MM.1S (cell line): ENCODE data around the gene ZNF367.

ENCODE experiments used
- DNase-seq: peaks from one replicate; pipeline ENCODE4 v3.0.0-alpha.2; 2015
- H2AFZ ChIP-seq: fragments of 300-600 bp; sonication (generic); 2 replicates; pipeline ENCODE4 v1.6.0; 2016; ENCODE audit warnings: antibody characterized with exemption, low read length
- H3F3A ChIP-seq: fragments of 300-600 bp; sonication (generic); 2 replicates; pipeline ENCODE4 v1.6.1; 2016; ENCODE audit warnings: mild to moderate bottlenecking, antibody characterized with exemption, low read length, moderate library complexity, mixed read lengths; ENCODE audit not compliant: insufficient read depth
- H3K27ac ChIP-seq: fragments of 300-600 bp; sonication (generic); 2 replicates; pipeline ENCODE4 v1.5.1; 2016; ENCODE audit warnings: mild to moderate bottlenecking, low read length
- H3K27me3 ChIP-seq: fragments of 300-600 bp; sonication (generic); replicated peaks from 2 replicates; pipeline ENCODE4 v1.6.0; 2016; ENCODE audit warnings: low read length; ENCODE audit not compliant: insufficient read depth
- H3K36me3 ChIP-seq: fragments of 300-600 bp; sonication (generic); replicated peaks from 2 replicates; pipeline ENCODE4 v1.6.1; 2016; ENCODE audit warnings: mild to moderate bottlenecking, low read length, mixed read lengths; ENCODE audit not compliant: insufficient read depth
- H3K4me1 ChIP-seq: fragments of 300-600 bp; sonication (generic); 2 replicates; pipeline ENCODE4 v1.6.1; 2016; ENCODE audit warnings: low read length, mixed read lengths
- H3K4me2 ChIP-seq: fragments of 300-600 bp; sonication (generic); 2 replicates; pipeline ENCODE4 v1.6.0; 2016; ENCODE audit warnings: low read depth, low read length
- H3K4me3 ChIP-seq: fragments of 300-600 bp; sonication (generic); 2 replicates; pipeline ENCODE4 v1.5.1; 2016; ENCODE audit warnings: low read length, mixed read lengths
- H3K79me2 ChIP-seq: fragments of 300-600 bp; sonication (generic); 2 replicates; pipeline ENCODE4 v1.6.1; 2016; ENCODE audit warnings: mixed run types, low read length, mixed read lengths
- H3K9ac ChIP-seq: fragments of 300-600 bp; sonication (generic); 2 replicates; pipeline ENCODE4 v1.6.1; 2016; ENCODE audit warnings: low read length, mixed read lengths
- H3K9me2 ChIP-seq: fragments of 300-600 bp; sonication (generic); replicated peaks from 2 replicates; pipeline ENCODE4 v1.6.1; 2016; ENCODE audit warnings: mild to moderate bottlenecking, low read length, mixed read lengths; ENCODE audit not compliant: insufficient read depth
- H3K9me3 ChIP-seq: fragments of 300-600 bp; sonication (generic); replicated peaks from 2 replicates; pipeline ENCODE4 v1.6.1; 2016; ENCODE audit warnings: mild to moderate bottlenecking, low read length, mixed read lengths; ENCODE audit not compliant: insufficient read depth
- H4K20me1 ChIP-seq: fragments of 300-600 bp; sonication (generic); 2 replicates; pipeline ENCODE4 v1.6.1; 2016; ENCODE audit warnings: mild to moderate bottlenecking, low read length, moderate library complexity, mixed read lengths; ENCODE audit not compliant: insufficient read depth
- EZH2 ChIP-seq: fragments of 300-600 bp; sonication (generic); optimal IDR thresholded peaks from 2 replicates; pipeline ENCODE3; 2017; ENCODE audit warnings: low read depth, mild to moderate bottlenecking, antibody characterized with exemption, low read length, mixed read lengths
- EZH2phosphoT487 ChIP-seq: fragments of 300-600 bp; sonication (generic); IDR thresholded peaks from 2 replicates; pipeline ENCODE4 v1.6.1; 2018; ENCODE audit warnings: antibody characterized with exemption, low read length
- TF ChIP-seq, protein P1 (sequence below): fragments of 300-600 bp; sonication (generic); IDR thresholded peaks from 2 replicates; pipeline ENCODE4 v1.5.1; 2016; ENCODE audit warnings: antibody characterized with exemption, low read length, mixed read lengths

ZNF367 gene

GRCh38 chr9:96417051-96417586 lies 1.1 kb downstream of the ZNF367 start:
- peak overlapping the region; percentile 95 for H3K4me2 ChIP-seq
- 0 out of 2 replicates have a peak, but pooled peaks cover 3% of the 10 kb centered on the region for H3K36me3 ChIP-seq
- TF ChIP-seq EZH2phosphoT487 (no peak), EZH2 (no peak)
- TF ChIP-seq, protein P1, sequence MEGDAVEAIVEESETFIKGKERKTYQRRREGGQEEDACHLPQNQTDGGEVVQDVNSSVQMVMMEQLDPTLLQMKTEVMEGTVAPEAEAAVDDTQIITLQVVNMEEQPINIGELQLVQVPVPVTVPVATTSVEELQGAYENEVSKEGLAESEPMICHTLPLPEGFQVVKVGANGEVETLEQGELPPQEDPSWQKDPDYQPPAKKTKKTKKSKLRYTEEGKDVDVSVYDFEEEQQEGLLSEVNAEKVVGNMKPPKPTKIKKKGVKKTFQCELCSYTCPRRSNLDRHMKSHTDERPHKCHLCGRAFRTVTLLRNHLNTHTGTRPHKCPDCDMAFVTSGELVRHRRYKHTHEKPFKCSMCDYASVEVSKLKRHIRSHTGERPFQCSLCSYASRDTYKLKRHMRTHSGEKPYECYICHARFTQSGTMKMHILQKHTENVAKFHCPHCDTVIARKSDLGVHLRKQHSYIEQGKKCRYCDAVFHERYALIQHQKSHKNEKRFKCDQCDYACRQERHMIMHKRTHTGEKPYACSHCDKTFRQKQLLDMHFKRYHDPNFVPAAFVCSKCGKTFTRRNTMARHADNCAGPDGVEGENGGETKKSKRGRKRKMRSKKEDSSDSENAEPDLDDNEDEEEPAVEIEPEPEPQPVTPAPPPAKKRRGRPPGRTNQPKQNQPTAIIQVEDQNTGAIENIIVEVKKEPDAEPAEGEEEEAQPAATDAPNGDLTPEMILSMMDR, result no peak
- peak overlapping the region; percentile 78 for H3K4me3 ChIP-seq
- peaks cover 55% of the 10 kb centered on the region for H3K79me2 ChIP-seq
- H3K9ac ChIP-seq, result peak overlapping the region; percentile 81
- DNase-seq, result peak; percentile 93
- H3K27me3 ChIP-seq, result no peaks in the 10 kb centered on the region
- peak overlapping the region; percentile 14 for H2AFZ ChIP-seq
- no peaks in the 10 kb centered on the region for H3K9me3 ChIP-seq
- peak overlapping the region; percentile 74 for H3K27ac ChIP-seq
- peaks cover 26% of the 10 kb centered on the region for H4K20me1 ChIP-seq
- H3K9me2 ChIP-seq, result no peaks in the 10 kb centered on the region
- peaks cover 24% of the 10 kb centered on the region for H3K4me1 ChIP-seq
- H3F3A ChIP-seq, result peaks cover 38% of the 10 kb centered on the region

- no peak overlapping the region for H3K27ac ChIP-seq
- TF ChIP-seq EZH2 (no peak), EZH2phosphoT487 (no peak)
- TF ChIP-seq, protein P1, result no peak
- peaks cover 7% of the 10 kb centered on the region; the same call in 1 of the 2 replicates for H3K4me1 ChIP-seq
- H3K9me2 ChIP-seq, result no peaks in the 10 kb centered on the region
- no peaks in the 10 kb centered on the region for H3K9me3 ChIP-seq
- H3K4me2 ChIP-seq, result no peak overlapping the region
- peaks cover 86% of the 10 kb centered on the region for H3K79me2 ChIP-seq
- H2AFZ ChIP-seq, result no peak overlapping the region
- peaks cover 30% of the 10 kb centered on the region for H4K20me1 ChIP-seq
- DNase-seq, result no peak
- H3F3A ChIP-seq, result peaks cover 20% of the 10 kb centered on the region
- H3K36me3 ChIP-seq, result peaks cover 3% of the 10 kb centered on the region; the same call in 1 of the 2 replicates
- H3K9ac ChIP-seq, result no peak overlapping the region
- no peaks in the 10 kb centered on the region for H3K27me3 ChIP-seq
- no peak overlapping the region for H3K4me3 ChIP-seq
Observed at GRCh38 chr9:96413302-96414221, 4.6 kb downstream of the ZNF367 start.

DNA sequence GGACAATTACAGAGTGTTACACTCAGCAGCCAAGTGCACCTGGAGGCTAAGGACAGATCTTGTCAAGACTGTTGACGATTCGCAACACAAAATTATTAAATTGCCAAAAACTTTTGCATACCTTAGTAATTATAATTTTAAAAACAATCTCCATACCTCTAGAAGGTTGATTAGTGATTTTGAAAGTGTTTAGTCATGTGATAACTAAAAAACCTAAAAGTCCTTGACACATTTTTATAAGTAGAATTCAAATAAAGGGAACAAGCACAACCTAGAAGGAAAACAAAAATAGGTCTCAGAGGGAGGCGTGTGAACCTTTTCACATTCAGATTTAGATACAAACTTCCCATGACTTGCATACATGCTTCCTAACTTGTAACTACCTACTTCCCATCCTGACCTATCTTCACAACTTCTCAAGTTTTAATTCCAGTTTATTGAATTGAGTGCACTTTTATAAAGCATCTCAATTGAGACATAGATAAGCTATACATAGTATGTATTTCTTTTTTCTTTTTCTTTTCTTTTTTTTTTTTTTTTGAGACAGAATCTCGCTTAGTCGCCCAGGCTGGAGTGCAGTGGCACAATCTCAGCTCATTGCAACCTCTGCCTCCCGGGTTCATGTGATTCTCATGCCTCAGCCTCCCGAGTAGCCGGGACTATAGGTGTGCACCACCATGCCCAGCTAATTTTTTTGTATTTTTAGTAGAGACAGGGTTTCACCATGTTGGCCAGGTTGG lies 5.8 kb downstream of the ZNF367 start:
- Histone ChIP-seq H3K79me2 (peaks cover 92% of the 10 kb centered on the region), H2AFZ (no peak overlapping the region), H3F3A (peaks cover 15% of the 10 kb centered on the region), H3K4me2 (no peak overlapping the region), H3K36me3 (peaks cover 3% of the 10 kb centered on the region; the same call in 1 of the 2 replicates), H3K9ac (no peak overlapping the region), H3K4me3 (no peak overlapping the region), H3K9me3 (no peaks in the 10 kb centered on the region), H4K20me1 (peaks cover 30% of the 10 kb centered on the region), H3K4me1 (peaks cover 7% of the 10 kb centered on the region; the same call in 1 of the 2 replicates), H3K27me3 (no peaks in the 10 kb centered on the region), H3K27ac (no peak overlapping the region), H3K9me2 (no peaks in the 10 kb centered on the region)
- no peak for DNase-seq
- TF ChIP-seq EZH2, result no peak
- TF ChIP-seq, protein P1, result no peak
- TF ChIP-seq EZH2phosphoT487, result no peak
